Body of pancreas (tissue), 4 donors: ENCODE results near the gene MAGOH.

Experiments
- POLR2A ChIP-seq, 3 donors: fragments of 450-650 bp; IDR thresholded peaks; one replicate each; pipeline ENCODE4 v1.6.1; 2016; ENCODE audit warnings: antibody characterized with exemption in 3 of 3, mild to moderate bottlenecking in 2 of 3
- TF ChIP-seq, protein P1 (sequence below), 7 experiments: fragments of 450-650 bp in 4 of 7; fragments of 200-600 bp in 3 of 7; sonication (generic) in 3 of 7; IDR thresholded peaks; one replicate each; pipeline ENCODE4 v1.5.1; 2016 to 2019; ENCODE audit warnings: antibody characterized with exemption in 7 of 7

DNA sequence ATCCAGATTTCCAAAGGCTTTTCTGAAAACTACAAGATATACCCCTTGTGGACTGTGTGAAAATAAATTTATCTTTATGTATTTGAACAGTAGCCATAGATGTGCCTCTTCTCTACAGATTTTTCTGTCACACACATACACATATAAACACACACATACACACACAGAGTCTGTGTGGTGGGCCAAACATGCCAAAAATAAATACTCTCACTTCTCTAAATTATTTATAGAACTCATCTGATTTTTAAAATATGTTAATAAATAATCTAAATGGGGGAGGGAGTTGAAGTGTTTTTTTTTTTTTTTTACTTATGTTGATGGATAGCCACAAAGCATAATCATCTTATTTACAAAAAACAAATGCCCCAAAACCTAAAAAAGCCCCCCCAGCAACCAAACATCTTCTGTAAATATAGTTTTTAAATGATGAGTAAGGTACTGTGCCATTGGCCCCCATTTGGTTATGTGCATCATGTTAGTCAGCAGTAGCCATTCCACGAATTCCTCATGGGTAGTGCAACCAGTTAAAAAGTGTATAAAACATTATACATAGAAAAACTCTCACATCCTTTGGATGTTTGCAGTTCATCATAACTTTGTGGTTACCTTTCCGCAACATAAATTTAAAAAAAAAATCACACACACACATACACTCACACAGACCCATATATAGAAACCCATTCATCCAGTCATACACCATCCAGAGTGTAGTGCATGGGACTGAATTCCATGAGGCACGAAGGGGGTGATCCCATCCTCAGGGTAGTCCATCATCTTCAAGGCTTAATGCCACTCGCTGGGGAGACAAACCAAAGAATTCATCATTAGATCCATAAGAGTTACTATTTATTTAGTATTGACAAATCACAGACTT is 8.2 kb upstream of the MAGOH start:
- TF ChIP-seq POLR2A (IDR thresholded peaks at IDR 0.05) = no peak
- TF ChIP-seq, protein P1, sequence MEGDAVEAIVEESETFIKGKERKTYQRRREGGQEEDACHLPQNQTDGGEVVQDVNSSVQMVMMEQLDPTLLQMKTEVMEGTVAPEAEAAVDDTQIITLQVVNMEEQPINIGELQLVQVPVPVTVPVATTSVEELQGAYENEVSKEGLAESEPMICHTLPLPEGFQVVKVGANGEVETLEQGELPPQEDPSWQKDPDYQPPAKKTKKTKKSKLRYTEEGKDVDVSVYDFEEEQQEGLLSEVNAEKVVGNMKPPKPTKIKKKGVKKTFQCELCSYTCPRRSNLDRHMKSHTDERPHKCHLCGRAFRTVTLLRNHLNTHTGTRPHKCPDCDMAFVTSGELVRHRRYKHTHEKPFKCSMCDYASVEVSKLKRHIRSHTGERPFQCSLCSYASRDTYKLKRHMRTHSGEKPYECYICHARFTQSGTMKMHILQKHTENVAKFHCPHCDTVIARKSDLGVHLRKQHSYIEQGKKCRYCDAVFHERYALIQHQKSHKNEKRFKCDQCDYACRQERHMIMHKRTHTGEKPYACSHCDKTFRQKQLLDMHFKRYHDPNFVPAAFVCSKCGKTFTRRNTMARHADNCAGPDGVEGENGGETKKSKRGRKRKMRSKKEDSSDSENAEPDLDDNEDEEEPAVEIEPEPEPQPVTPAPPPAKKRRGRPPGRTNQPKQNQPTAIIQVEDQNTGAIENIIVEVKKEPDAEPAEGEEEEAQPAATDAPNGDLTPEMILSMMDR (IDR thresholded peaks at IDR 0.05) = no peak
